SK-N-SH (cell line): ENCODE measurements around the gene ZNF287.
A peak's percentile ranks its signal among the peaks of the same experiment; 100 is the strongest.

Source experiments
- ELF1 ChIP-seq: IDR thresholded peaks from 2 replicates; pipeline ENCODE4 v1.4.0; 2012
- EP300 ChIP-seq, 2 experiments: IDR thresholded peaks; 2 replicates each; pipeline versions ENCODE4 v1.4.0 to v1.6.1; 2012; ENCODE audit warnings: borderline replicate concordance in 1 of 2, low read depth in 1 of 2, low read length in 1 of 2
- POLR2AphosphoS5 ChIP-seq: IDR thresholded peaks from 2 replicates; pipeline ENCODE4 v1.6.1; 2012; ENCODE audit warnings: low read depth, low read length
- RAD21 ChIP-seq: IDR thresholded peaks from 2 replicates; pipeline ENCODE4 v1.6.1; 2012; ENCODE audit warnings: mild to moderate bottlenecking, low read length
- RCOR1 ChIP-seq: fragments of 150-350 bp; IDR thresholded peaks from 2 replicates; pipeline ENCODE4 v1.6.1; 2017; ENCODE audit warnings: antibody characterized with exemption, low read length
- RXRA ChIP-seq: IDR thresholded peaks from 2 replicates; pipeline ENCODE4 v1.4.0; 2012; ENCODE audit warnings: low read depth, mild to moderate bottlenecking, borderline replicate concordance
- YY1 ChIP-seq: IDR thresholded peaks from 2 replicates; pipeline ENCODE4 v1.4.0; 2012; ENCODE audit warnings: low read depth, mild to moderate bottlenecking
- TF ChIP-seq, protein P1 (sequence below): fragments of 200-600 bp; sonication (generic); IDR thresholded peaks from 2 replicates; pipeline ENCODE4 v1.6.1; 2017; ENCODE audit warnings: antibody characterized with exemption, mild to moderate bottlenecking, moderate library complexity
- TF ChIP-seq, protein P2 (sequence below): IDR thresholded peaks from 2 replicates; pipeline ENCODE4 v1.4.0; 2012; ENCODE audit warnings: low read depth
- TF ChIP-seq, protein P3 (sequence below): IDR thresholded peaks from 2 replicates; pipeline ENCODE4 v1.6.1; 2012; ENCODE audit warnings: mild to moderate bottlenecking, low read depth, low read length, moderate library complexity

DNA sequence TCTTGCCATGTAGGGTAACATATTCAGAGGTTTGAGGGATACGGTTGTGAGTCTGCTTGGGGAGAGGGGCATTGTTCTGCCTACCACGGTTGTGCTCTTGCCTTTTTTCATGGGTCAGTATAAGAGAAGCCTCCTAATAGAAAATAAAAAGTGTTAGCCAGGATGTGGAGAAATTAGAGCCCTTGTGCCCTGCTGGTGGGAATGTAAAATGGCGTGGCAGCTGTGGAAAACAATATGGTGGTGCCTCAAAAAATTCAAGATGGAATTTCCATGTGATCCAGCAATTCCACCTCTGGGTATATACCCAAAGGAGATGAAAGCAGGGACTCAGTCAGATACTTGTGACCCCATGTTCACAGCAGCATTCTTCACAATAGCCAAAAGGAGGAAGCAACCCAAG lies 62.8 kb downstream of the ZNF287 start:
- TF ChIP-seq, protein P1, sequence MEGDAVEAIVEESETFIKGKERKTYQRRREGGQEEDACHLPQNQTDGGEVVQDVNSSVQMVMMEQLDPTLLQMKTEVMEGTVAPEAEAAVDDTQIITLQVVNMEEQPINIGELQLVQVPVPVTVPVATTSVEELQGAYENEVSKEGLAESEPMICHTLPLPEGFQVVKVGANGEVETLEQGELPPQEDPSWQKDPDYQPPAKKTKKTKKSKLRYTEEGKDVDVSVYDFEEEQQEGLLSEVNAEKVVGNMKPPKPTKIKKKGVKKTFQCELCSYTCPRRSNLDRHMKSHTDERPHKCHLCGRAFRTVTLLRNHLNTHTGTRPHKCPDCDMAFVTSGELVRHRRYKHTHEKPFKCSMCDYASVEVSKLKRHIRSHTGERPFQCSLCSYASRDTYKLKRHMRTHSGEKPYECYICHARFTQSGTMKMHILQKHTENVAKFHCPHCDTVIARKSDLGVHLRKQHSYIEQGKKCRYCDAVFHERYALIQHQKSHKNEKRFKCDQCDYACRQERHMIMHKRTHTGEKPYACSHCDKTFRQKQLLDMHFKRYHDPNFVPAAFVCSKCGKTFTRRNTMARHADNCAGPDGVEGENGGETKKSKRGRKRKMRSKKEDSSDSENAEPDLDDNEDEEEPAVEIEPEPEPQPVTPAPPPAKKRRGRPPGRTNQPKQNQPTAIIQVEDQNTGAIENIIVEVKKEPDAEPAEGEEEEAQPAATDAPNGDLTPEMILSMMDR, result peak; percentile 40; the same call in 1 of the 2 replicates
- TF ChIP-seq YY1, result no peak
- TF ChIP-seq, protein P2, sequence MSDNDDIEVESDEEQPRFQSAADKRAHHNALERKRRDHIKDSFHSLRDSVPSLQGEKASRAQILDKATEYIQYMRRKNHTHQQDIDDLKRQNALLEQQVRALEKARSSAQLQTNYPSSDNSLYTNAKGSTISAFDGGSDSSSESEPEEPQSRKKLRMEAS, result no peak
- TF ChIP-seq POLR2AphosphoS5, result no peak
- TF ChIP-seq ELF1, result no peak
- TF ChIP-seq EP300 (IDR thresholded peaks at IDR 0.05; ENCODE audit: borderline replicate concordance in 1 of 2, low read depth in 1 of 2, low read length in 1 of 2), result no peak
- no peak for TF ChIP-seq RCOR1
- no peak for TF ChIP-seq RAD21
- no peak for TF ChIP-seq RXRA
- TF ChIP-seq, protein P3, sequence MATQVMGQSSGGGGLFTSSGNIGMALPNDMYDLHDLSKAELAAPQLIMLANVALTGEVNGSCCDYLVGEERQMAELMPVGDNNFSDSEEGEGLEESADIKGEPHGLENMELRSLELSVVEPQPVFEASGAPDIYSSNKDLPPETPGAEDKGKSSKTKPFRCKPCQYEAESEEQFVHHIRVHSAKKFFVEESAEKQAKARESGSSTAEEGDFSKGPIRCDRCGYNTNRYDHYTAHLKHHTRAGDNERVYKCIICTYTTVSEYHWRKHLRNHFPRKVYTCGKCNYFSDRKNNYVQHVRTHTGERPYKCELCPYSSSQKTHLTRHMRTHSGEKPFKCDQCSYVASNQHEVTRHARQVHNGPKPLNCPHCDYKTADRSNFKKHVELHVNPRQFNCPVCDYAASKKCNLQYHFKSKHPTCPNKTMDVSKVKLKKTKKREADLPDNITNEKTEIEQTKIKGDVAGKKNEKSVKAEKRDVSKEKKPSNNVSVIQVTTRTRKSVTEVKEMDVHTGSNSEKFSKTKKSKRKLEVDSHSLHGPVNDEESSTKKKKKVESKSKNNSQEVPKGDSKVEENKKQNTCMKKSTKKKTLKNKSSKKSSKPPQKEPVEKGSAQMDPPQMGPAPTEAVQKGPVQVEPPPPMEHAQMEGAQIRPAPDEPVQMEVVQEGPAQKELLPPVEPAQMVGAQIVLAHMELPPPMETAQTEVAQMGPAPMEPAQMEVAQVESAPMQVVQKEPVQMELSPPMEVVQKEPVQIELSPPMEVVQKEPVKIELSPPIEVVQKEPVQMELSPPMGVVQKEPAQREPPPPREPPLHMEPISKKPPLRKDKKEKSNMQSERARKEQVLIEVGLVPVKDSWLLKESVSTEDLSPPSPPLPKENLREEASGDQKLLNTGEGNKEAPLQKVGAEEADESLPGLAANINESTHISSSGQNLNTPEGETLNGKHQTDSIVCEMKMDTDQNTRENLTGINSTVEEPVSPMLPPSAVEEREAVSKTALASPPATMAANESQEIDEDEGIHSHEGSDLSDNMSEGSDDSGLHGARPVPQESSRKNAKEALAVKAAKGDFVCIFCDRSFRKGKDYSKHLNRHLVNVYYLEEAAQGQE, result no peak
